PC-9 (cell line): ENCODE data around the gene EXOC4. TPM values are rescaled to one million over a fixed set of nuclear protein-coding genes. Genes with fewer than 3 reads are reported as not detected.

Source experiments
- BruUV-seq: library from RNA; stranded (reverse); fragments of 400-500 nt; replicated peaks from 2 replicates; lab custom pipeline; 2021; lab: Mats Ljungman, UMichigan
- CTCF ChIA-PET: fragments of 300-600 bp; sonication (Branson Sonifier 250); formaldehyde crosslinking; loops from one replicate; lab custom pipeline; 2022; ENCODE audit warnings: antibody characterized with exemption; lab: Charles Lee
- POLR2A ChIA-PET: fragments of 300-600 bp; sonication (Branson Sonifier 250); formaldehyde crosslinking; loops from one replicate; lab custom pipeline; 2022; ENCODE audit warnings: antibody characterized with exemption; ENCODE audit not compliant: unreplicated experiment; lab: Charles Lee
- DNase-seq, 2 experiments: peaks; one replicate each; pipeline versions ENCODE4 v3.0.0 to v3.0.0-alpha.2; 2015 to 2022; ENCODE audit warnings: mixed read lengths in 1 of 2
- H2AFZ ChIP-seq: fragments of 200-600 bp; sonication (generic); 2 replicates; pipeline ENCODE4 v1.8.1; 2017; ENCODE audit warnings: antibody characterized with exemption
- H3F3A ChIP-seq: fragments of 200-600 bp; sonication (generic); 2 replicates; pipeline ENCODE4 v1.8.1; 2017; ENCODE audit warnings: antibody characterized with exemption, mild to moderate bottlenecking, low read depth; ENCODE audit not compliant: insufficient read depth
- H3K27ac ChIP-seq: fragments of 200-600 bp; sonication (generic); 2 replicates; pipeline ENCODE4 v1.6.1; 2016; ENCODE audit warnings: mixed run types
- H3K27me3 ChIP-seq: fragments of 200-600 bp; sonication (generic); 2 replicates; pipeline ENCODE4 v1.6.1; 2016; ENCODE audit warnings: low read depth, mixed run types; ENCODE audit not compliant: insufficient read depth
- H3K36me3 ChIP-seq: fragments of 200-600 bp; sonication (generic); 2 replicates; pipeline ENCODE4 v1.6.1; 2016; ENCODE audit warnings: low read depth, mixed run types
- H3K4me1 ChIP-seq: fragments of 200-600 bp; sonication (generic); replicated peaks from 2 replicates; pipeline ENCODE4 v1.6.1; 2016; ENCODE audit warnings: mixed run types; ENCODE audit not compliant: insufficient read depth
- H3K4me2 ChIP-seq: fragments of 200-600 bp; sonication (generic); 2 replicates; pipeline ENCODE4 v1.6.1; 2017; ENCODE audit warnings: mixed run types
- H3K4me3 ChIP-seq: fragments of 200-600 bp; sonication (generic); 2 replicates; pipeline ENCODE4 v1.6.1; 2016; ENCODE audit warnings: mixed run types
- H3K79me2 ChIP-seq: fragments of 200-600 bp; sonication (generic); 2 replicates; pipeline ENCODE4 v1.6.1; 2017; ENCODE audit warnings: low read depth, mixed run types
- H3K9me2 ChIP-seq: fragments of 200-600 bp; sonication (generic); 2 replicates; pipeline ENCODE4 v1.8.1; 2017; ENCODE audit warnings: mild to moderate bottlenecking; ENCODE audit not compliant: insufficient read depth
- H3K9me3 ChIP-seq: fragments of 200-600 bp; sonication (generic); 2 replicates; pipeline ENCODE4 v1.8.1; 2016; ENCODE audit warnings: low read depth; ENCODE audit not compliant: insufficient read depth
- H4K20me1 ChIP-seq: fragments of 200-600 bp; sonication (generic); 2 replicates; pipeline ENCODE4 v1.8.1; 2017; ENCODE audit not compliant: insufficient read depth
- CTCF ChIP-seq: fragments of 200-600 bp; sonication (generic); conservative IDR thresholded peaks from 2 replicates; pipeline ENCODE4 v1.6.1; 2017; ENCODE audit warnings: mixed run types, antibody characterized with exemption, mild to moderate bottlenecking, moderate library complexity
- EZH2 ChIP-seq: fragments of 200-600 bp; sonication (generic); IDR thresholded peaks from 2 replicates; pipeline ENCODE4 v1.8.0; 2017; ENCODE audit warnings: antibody characterized with exemption, low read depth
- intact Hi-C: fragments of 100-400 bp; cut with micrococcal nuclease; formaldehyde crosslinking; loops from one replicate; pipeline ENCODE4 v1.10.0; 2022; ENCODE audit not compliant: unreplicated experiment
- total RNA-seq: library from RNA; stranded (reverse); gene quantifications from 2 replicates; pipeline ENCODE4 v1.2.3, GENCODE V29; 2021

Gene EXOC4
- total RNA-seq, 1 experiment from 2014 or later: 101 TPM

- no peak for DNase-seq
- POLR2A ChIA-PET: interaction anchor here (0.6 kb wide), 1 partner anchor 470 kb away, joined by 3 read pairs; no protein-coding TSS in a partner anchor
- no peaks in the 10 kb centered on the region for H3K9me3 ChIP-seq
These were observed 15.5 kb downstream of the EXOC4 start for GRCh38 chr7:133268355-133268754.

GRCh38 chr7:133272336-133272735 lies 19.5 kb downstream of the EXOC4 start:
- Histone ChIP-seq H3K36me3 (peaks cover 4% of the 10 kb centered on the region; the same call in 1 of the 2 replicates), H3F3A (no peaks in the 10 kb centered on the region), H3K79me2 (no peaks in the 10 kb centered on the region), H3K9me2 (no peaks in the 10 kb centered on the region; the same call in 1 of the 2 replicates), H3K4me1 (no peaks in the 10 kb centered on the region), H3K4me3 (no peak overlapping the region), H3K27me3 (no peaks in the 10 kb centered on the region), H3K27ac (no peak overlapping the region), H3K9me3 (no peaks in the 10 kb centered on the region), H2AFZ (no peak overlapping the region), H3K4me2 (no peak overlapping the region), H4K20me1 (peaks cover 6% of the 10 kb centered on the region)
- intact Hi-C loops: no loop called here
- no peak for TF ChIP-seq EZH2
- TF ChIP-seq CTCF: no peak
- no TSS peak for BruUV-seq
- DNase-seq: no peak
- ChIA-PET POLR2A (interaction anchor here (0.7 kb wide), 1 partner anchor 21 kb away, joined by 3 read pairs; no protein-coding TSS in a partner anchor), CTCF (no interaction called here)

More at GRCh38 chr7:133268355-133268754, 15.5 kb downstream of the EXOC4 start:
- H3K27me3 ChIP-seq: no peaks in the 10 kb centered on the region
- no peaks in the 10 kb centered on the region for H3F3A ChIP-seq
- no peak overlapping the region for H2AFZ ChIP-seq
- H4K20me1 ChIP-seq: peaks cover 11% of the 10 kb centered on the region
- H3K36me3 ChIP-seq: no peaks in the 10 kb centered on the region
- no peaks in the 10 kb centered on the region for H3K4me1 ChIP-seq
- TF ChIP-seq CTCF (no peak), EZH2 (no peak)
- no peak overlapping the region for H3K4me2 ChIP-seq
- no peak overlapping the region for H3K27ac ChIP-seq
- no TSS peak for BruUV-seq
- H3K9me2 ChIP-seq: no peaks in the 10 kb centered on the region; the same call in 1 of the 2 replicates
- no peak overlapping the region for H3K4me3 ChIP-seq
- no peaks in the 10 kb centered on the region for H3K79me2 ChIP-seq
- intact Hi-C loops: no loop called here
- CTCF ChIA-PET: no interaction called here

GRCh38 chr7:133273227-133273626 lies 20.3 kb downstream of the EXOC4 start:
- Histone ChIP-seq H3K9me3 (no peaks in the 10 kb centered on the region), H3K4me2 (no peak overlapping the region), H4K20me1 (peaks cover 6% of the 10 kb centered on the region), H3K4me1 (no peaks in the 10 kb centered on the region), H3K27ac (no peak overlapping the region), H3K27me3 (no peaks in the 10 kb centered on the region), H3K79me2 (no peaks in the 10 kb centered on the region), H3K4me3 (no peak overlapping the region), H2AFZ (no peak overlapping the region), H3K9me2 (no peaks in the 10 kb centered on the region; the same call in 1 of the 2 replicates), H3F3A (no peaks in the 10 kb centered on the region), H3K36me3 (peaks cover 4% of the 10 kb centered on the region; the same call in 1 of the 2 replicates)
- TF ChIP-seq EZH2 (no peak), CTCF (no peak)
- POLR2A ChIA-PET: interaction anchor here (0.5 kb wide), 1 partner anchor 21 kb away, joined by 4 read pairs; no protein-coding TSS in a partner anchor
- intact Hi-C loops: no loop called here
- no TSS peak for BruUV-seq
- CTCF ChIA-PET: no interaction called here
- no peak for DNase-seq
